Omental fat pad (tissue), 4 donors: Measurements from ENCODE around the gene CDC37L1. TPM values are rescaled to one million over a fixed set of nuclear protein-coding genes. Genes with fewer than 3 reads are reported as not detected.

ENCODE experiments used
- ATAC-seq: fragments of 150-250 bp; one replicate; pipeline ENCODE4 v1.9.1; 2016; ENCODE audit warnings: mild to moderate bottlenecking, moderate library complexity; ENCODE audit not compliant: low FRiP score
- DNase-seq: peaks from one replicate; pipeline ENCODE4 v3.0.0-alpha.2; 2019; ENCODE audit warnings: low spot score
- total RNA-seq, 4 donors: library from RNA; depleted of rRNA; stranded (reverse); fragments of >200 nt; gene quantifications; one replicate each; pipeline ENCODE4 v1.1.0, GENCODE V29; 2016
- TF ChIP-seq, protein P1 (sequence below), 3 donors: fragments of 450-650 bp; IDR thresholded peaks; one replicate each; pipeline ENCODE4 v1.5.1; 2016 to 2017; ENCODE audit warnings: antibody characterized with exemption in 3 of 3, mild to moderate bottlenecking in 3 of 3, moderate library complexity in 2 of 3

Gene CDC37L1
- total RNA-seq, 4 donors from 2014 or later = 26.3 to 46.1 (median 31.2) TPM

DNA sequence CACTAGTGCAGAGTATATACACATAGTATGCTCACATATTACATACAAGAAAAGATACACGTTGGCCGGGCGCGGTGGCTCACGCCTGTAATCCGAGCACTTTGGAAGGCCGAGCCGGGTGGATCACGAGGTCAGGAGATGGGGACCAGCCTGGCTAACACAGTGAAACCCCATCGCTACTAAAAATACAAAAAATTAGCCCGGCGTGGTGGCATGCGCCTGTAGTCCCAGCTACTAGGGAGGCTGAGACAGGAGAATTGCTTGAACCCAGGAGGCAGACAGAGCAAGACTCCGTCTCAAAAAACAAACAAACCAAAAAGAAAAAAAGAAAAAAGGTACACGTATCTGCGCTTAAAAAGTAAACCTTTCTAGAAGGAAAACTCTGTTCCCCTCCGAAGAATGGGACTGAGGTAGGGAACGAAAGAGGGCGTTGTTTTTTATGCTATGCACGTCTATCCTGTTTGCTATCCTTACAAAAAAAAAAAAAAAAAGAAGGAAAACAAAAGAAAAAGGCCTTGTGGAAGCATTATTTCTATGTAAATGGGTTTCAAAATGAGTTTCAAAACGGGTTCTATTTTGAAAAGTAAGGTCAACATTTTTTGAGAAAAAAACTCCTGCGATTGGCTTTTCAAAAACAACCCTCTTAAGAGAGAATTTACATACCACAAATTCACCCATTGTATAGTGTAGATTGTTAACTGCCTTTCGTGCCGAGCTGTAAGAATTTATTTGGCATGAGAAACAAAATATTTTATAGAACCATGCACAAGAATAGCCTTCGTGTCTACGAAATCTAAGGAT is 60.4 kb downstream of the CDC37L1 start:
- TF ChIP-seq, protein P1, sequence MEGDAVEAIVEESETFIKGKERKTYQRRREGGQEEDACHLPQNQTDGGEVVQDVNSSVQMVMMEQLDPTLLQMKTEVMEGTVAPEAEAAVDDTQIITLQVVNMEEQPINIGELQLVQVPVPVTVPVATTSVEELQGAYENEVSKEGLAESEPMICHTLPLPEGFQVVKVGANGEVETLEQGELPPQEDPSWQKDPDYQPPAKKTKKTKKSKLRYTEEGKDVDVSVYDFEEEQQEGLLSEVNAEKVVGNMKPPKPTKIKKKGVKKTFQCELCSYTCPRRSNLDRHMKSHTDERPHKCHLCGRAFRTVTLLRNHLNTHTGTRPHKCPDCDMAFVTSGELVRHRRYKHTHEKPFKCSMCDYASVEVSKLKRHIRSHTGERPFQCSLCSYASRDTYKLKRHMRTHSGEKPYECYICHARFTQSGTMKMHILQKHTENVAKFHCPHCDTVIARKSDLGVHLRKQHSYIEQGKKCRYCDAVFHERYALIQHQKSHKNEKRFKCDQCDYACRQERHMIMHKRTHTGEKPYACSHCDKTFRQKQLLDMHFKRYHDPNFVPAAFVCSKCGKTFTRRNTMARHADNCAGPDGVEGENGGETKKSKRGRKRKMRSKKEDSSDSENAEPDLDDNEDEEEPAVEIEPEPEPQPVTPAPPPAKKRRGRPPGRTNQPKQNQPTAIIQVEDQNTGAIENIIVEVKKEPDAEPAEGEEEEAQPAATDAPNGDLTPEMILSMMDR (IDR thresholded peaks at IDR 0.05) = no peak
- DNase-seq = no peak
- no peak for ATAC-seq

DNA sequence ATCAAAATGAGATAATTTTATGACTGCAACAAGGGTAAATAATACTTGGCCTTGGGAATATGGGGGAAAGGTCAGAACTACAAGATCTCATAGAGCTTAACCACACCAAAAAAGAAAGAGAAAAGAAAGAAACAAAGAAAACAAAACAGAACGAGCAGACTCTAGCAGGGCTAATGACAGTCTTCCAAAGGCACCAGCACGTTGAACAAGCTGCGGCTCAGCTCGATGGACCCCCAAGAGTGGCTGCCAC is 60.9 kb downstream of the CDC37L1 start:
- TF ChIP-seq, protein P1 (IDR thresholded peaks at IDR 0.05) = no peak
- ATAC-seq = no peak
- no peak for DNase-seq

DNA sequence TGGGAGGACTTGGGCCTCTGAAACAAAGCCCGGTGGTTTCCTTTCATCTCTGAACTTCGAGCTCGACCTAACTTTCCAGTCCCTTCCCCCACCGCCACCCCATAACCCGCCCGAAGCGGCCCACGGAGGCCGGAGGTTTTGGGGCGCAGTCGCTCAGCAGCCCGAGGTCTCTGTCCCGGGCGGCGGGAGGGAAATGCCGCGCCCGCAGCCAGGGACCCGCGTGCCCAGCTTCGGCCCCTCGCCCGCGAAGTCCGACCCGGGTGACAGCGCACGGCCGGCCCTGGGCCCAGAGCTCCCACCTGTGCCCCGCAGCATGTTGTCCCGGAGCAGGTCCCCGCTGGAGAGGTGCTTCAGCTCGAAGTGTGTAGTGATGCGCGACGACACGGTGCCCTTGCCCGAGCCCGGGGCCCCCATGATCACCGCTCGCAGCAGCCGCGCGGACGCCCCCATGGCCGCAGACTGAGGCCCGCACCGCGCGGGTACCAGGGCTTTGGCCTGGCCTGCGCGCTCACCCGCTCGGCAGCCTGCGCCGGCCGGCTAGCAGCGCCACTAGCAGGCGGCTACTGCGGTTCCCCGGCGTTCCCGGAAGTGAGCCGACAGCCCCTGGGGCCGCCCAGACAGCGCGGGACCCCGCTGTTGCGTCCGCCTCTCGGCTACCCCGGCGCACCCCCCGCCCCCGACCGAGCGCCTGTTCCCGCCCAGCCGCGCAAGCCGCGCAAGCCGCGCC is 61.4 kb downstream of the CDC37L1 start, which contains the start of gene AK3:
Gene AK3 (minus strand): TSS at position 565 of the 727 bp plus-strand sequence. CDS start 115 bp downstream, at position 450.
- ATAC-seq = peak; percentile 98
- DNase-seq = peak; percentile 48
- TF ChIP-seq, protein P1 (IDR thresholded peaks at IDR 0.05) = no peak

DNA sequence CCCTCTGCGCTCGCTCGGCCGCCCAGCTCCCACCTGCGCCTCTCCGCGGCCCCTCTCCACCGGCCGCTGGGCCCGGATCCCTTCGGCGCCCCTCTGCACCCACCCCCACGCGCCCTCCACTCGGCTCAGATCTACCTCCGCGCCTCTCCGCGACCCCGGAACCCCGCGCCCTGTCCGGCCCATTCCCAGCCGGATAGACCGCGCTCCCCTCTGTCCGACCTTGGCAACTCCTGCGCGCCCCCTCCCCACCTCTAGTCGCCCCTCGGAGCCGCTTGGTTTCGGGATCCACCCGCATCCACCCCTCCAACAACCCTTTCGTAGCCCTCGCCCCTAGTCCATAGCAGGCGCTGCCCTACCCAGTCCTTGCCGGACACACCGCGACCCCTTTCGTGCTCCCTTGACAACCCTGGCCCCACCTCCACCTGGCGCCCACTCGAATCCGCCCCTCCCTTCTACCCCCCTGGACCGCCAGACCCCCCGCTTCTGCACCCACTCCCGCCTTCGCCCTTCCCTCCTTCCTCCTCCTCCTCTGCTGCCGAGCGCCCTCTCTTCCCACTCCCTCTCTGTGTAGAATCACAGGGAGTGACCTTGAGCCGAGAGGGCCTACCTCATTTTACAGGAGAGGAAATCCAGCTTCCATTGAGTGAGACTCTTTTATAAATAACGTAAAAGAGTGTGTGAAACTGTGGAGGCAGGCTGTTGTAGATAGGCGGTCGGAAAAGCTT is 62.2 kb downstream of the CDC37L1 start:
- DNase-seq (no peak), ATAC-seq (peak; percentile 30)
- TF ChIP-seq, protein P1 (IDR thresholded peaks at IDR 0.05) = no peak

DNA sequence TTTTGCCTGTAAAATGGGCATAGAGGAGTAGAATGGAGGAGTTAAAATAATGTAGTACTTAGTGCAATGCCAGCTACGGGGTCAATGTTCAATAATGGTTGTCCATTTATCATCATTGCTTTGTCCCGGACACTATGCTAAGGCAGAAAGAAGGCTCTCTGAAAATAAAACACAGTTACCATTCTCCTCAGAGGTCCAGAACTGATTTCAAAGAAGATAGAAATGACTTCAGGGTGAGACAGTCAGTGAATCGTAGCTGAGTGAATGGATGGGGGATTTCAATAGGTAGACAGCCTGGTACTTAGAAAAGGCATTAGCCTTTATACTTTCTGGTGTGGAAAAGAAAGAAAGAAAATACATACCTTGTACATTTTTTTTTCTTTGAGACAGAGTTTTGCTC is 62.9 kb downstream of the CDC37L1 start:
- ATAC-seq = no peak
- DNase-seq = no peak
- TF ChIP-seq, protein P1 (IDR thresholded peaks at IDR 0.05) = no peak

DNA sequence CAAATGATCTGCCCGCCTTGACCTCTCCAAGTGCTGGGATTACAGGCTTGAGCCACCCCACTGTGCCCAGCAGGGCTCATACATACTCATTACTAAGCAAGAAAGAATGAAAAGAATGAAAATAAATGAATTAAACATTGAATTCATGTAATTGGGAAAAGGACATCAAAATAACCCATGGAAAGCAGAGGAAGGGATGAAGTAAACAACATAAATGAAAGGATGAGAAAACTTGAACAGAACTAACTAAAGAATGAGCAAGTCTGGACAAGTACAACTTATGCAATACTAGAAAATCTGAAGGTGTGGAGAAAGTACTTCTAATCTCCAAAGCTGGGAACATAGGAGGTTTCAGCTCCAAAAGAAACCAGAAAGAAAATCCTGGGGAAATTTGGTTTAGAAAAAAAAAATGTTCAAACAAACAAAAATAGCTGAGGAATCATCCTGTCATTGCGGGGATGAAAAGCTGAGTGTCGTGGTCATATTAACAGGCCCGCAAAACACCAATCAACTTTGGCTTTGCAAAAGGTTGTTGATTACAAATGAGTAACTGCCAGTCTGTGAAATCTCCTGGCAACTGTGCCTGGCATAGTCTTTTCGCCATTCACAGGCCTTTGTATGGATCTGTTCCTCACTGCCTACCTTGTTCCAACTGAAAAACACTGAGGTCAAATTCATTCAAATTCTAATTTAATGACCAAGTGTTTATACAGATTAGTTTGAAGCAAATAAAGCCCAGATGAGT is 63.9 kb downstream of the CDC37L1 start:
- TF ChIP-seq, protein P1 (IDR thresholded peaks at IDR 0.05) = no peak
- DNase-seq (no peak), ATAC-seq (no peak)
